ENCODE results near the gene TRDN.

DNA sequence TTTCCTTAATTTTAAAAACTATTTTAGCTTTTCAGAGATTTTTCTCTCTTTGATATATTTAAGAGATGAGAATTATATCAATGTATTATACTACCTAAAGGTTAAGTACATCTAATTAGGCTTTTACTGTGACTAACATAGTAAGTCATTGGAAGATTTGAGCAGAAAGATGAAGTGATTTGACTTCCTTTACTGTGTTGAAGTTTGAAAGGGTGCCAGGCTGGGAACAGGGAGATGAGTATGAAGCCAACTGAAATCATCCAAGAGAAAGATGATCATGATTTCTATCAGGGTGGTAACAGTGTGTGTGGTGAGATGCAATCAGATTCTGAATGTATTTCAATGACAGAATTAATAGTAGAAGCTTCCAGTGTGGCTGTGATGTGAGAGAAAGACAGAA, 87.3 kb downstream of the TRDN start:
- TF ChIP-seq, protein P1, sequence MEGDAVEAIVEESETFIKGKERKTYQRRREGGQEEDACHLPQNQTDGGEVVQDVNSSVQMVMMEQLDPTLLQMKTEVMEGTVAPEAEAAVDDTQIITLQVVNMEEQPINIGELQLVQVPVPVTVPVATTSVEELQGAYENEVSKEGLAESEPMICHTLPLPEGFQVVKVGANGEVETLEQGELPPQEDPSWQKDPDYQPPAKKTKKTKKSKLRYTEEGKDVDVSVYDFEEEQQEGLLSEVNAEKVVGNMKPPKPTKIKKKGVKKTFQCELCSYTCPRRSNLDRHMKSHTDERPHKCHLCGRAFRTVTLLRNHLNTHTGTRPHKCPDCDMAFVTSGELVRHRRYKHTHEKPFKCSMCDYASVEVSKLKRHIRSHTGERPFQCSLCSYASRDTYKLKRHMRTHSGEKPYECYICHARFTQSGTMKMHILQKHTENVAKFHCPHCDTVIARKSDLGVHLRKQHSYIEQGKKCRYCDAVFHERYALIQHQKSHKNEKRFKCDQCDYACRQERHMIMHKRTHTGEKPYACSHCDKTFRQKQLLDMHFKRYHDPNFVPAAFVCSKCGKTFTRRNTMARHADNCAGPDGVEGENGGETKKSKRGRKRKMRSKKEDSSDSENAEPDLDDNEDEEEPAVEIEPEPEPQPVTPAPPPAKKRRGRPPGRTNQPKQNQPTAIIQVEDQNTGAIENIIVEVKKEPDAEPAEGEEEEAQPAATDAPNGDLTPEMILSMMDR (IDR thresholded peaks at IDR 0.05) = no peak
- no peak for TF ChIP-seq POLR2A (IDR thresholded peaks at IDR 0.05)
